GM06990 (cell line): ENCODE measurements around the gene CORIN.

Experiments used
- DNase-seq: peaks from one replicate; pipeline ENCODE4 v3.0.0-alpha.2; 2011; ENCODE audit not compliant: insufficient read length; ENCODE audit errors: extremely low read depth
- H3K27me3 ChIP-seq: replicated peaks from 2 replicates; pipeline ENCODE4 v1.6.0; 2011; ENCODE audit warnings: low read length; ENCODE audit not compliant: control insufficient read depth, insufficient read depth
- H3K36me3 ChIP-seq: 2 replicates; pipeline ENCODE4 v1.5.1; 2011; ENCODE audit warnings: low read length; ENCODE audit not compliant: control insufficient read depth, insufficient read depth
- H3K4me3 ChIP-seq: replicated peaks from 2 replicates; pipeline ENCODE4 v1.5.1; 2011; ENCODE audit warnings: low read depth, mild to moderate bottlenecking, control low read depth, low read length
- CTCF ChIP-seq: IDR thresholded peaks from 2 replicates; pipeline ENCODE4 v1.5.1; 2011; ENCODE audit warnings: low read length, control low read depth, mild to moderate bottlenecking, inconsistent platforms; ENCODE audit not compliant: insufficient read depth, poor library complexity, severe bottlenecking

CORIN gene

GRCh38 chr4:47831026-47831679 lies 6.7 kb downstream of the CORIN start:
- TF ChIP-seq CTCF = no peak
- DNase-seq = no peak
- Histone ChIP-seq H3K4me3 (no peak overlapping the region), H3K27me3 (no peaks in the 10 kb centered on the region), H3K36me3 (no peaks in the 10 kb centered on the region)

GRCh38 chr4:47830265-47831025 lies 7.4 kb downstream of the CORIN start:
- no peak for TF ChIP-seq CTCF
- Histone ChIP-seq H3K27me3 (no peaks in the 10 kb centered on the region), H3K4me3 (no peak overlapping the region), H3K36me3 (no peaks in the 10 kb centered on the region)
- no peak for DNase-seq

- no peaks in the 10 kb centered on the region for H3K27me3 ChIP-seq
- no peak for DNase-seq
- no peaks in the 10 kb centered on the region for H3K36me3 ChIP-seq
- no peak overlapping the region for H3K4me3 ChIP-seq
- no peak for TF ChIP-seq CTCF
Observed at GRCh38 chr4:47829438-47829837, 8.4 kb downstream of the CORIN start.

GRCh38 chr4:47827343-47828047 lies 10.4 kb downstream of the CORIN start:
- Histone ChIP-seq H3K27me3 (no peaks in the 10 kb centered on the region), H3K36me3 (no peaks in the 10 kb centered on the region), H3K4me3 (no peak overlapping the region)
- TF ChIP-seq CTCF = no peak
- DNase-seq = no peak

- TF ChIP-seq CTCF = no peak
- H3K27me3 ChIP-seq = no peaks in the 10 kb centered on the region
Observed at GRCh38 chr4:47824840-47825239, 13.0 kb downstream of the CORIN start.

More at GRCh38 chr4:47824840-47825239, 13.0 kb downstream of the CORIN start:
- DNase-seq = peak; percentile 22
- Histone ChIP-seq H3K4me3 (no peak overlapping the region), H3K36me3 (no peaks in the 10 kb centered on the region)
